Activated CD8-positive, alpha-beta T cell treated with anti-CD3 and anti-CD28 coated beads for 36 hours (primary cell): ENCODE measurements around the gene BICD1. TPM values are rescaled to one million over a fixed set of nuclear protein-coding genes. Genes with fewer than 3 reads are reported as not detected.

Experiments
- ATAC-seq: fragments of 200-7000 bp; cut with Tn5 transposase; one replicate; pipeline ENCODE4 v1.10.0; 2021; ENCODE audit warnings: mild to moderate bottlenecking, moderate library complexity
- CTCF ChIA-PET: fragments of 350-600 bp; sonication (Branson Sonifier 250); formaldehyde crosslinking; loops from one replicate; lab custom pipeline; 2021; ENCODE audit warnings: antibody characterized with exemption; lab: Charles Lee
- POLR2A ChIA-PET: fragments of 350-600 bp; sonication (Branson Sonifier 250); formaldehyde crosslinking; loops from one replicate; lab custom pipeline; 2021; ENCODE audit warnings: antibody characterized with exemption; lab: Charles Lee
- DNase-seq: peaks from one replicate; pipeline ENCODE4 v3.0.0-alpha.2; 2020
- H3K27ac Mint-ChIP-seq: one replicate; pipeline ENCODE4 v1.8.0; 2021; ENCODE audit warnings: mild to moderate bottlenecking, mixed read lengths
- H3K27me3 Mint-ChIP-seq: one replicate; pipeline ENCODE4 v1.8.0; 2021; ENCODE audit warnings: mixed read lengths
- H3K36me3 Mint-ChIP-seq: one replicate; pipeline ENCODE4 v1.8.0; 2021; ENCODE audit warnings: low read depth, mixed read lengths
- H3K4me1 Mint-ChIP-seq: one replicate; pipeline ENCODE4 v1.8.0; 2021; ENCODE audit warnings: low read depth, mixed read lengths
- H3K4me3 Mint-ChIP-seq: one replicate; pipeline ENCODE4 v1.8.0; 2021; ENCODE audit warnings: mild to moderate bottlenecking, moderate library complexity, mixed read lengths
- H3K9me3 Mint-ChIP-seq: one replicate; pipeline ENCODE4 v1.8.0; 2021; ENCODE audit warnings: mixed read lengths
- CTCF ChIP-seq: fragments of 200-600 bp; IDR thresholded peaks from one replicate; pipeline ENCODE4 v1.8.0; 2022; ENCODE audit warnings: antibody characterized with exemption, mild to moderate bottlenecking
- intact Hi-C: fragments of 100-400 bp; cut with micrococcal nuclease; formaldehyde crosslinking; loops from one replicate; pipeline ENCODE4 v1.10.0; 2022
- total RNA-seq, 2 experiments: library from RNA; stranded (reverse); gene quantifications; one replicate each; pipeline ENCODE4 v1.2.3, GENCODE V29; 2021

Gene BICD1
- total RNA-seq, 2 experiments from 2014 or later: 12.5 to 13.2 TPM

DNA sequence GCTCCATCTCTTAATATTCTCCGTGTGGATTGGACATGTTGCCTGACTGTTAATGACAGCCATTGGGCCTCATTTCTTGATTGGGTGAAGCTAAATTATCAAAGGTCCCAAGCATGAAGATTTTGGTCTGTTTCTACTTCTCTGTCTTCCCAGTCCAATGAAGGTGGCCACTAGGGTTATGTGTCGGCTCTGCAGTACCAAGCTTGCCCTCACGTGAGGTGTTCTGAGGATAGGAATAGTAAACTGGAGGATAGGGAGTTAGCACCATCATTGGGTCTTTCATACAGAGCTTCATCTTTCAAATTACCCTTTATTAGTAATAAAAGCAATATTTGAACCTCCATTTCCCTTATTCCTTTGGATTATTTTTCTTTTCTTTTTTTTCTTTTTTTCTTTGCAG is 21.9 kb upstream of the BICD1 start:
- TF ChIP-seq CTCF: no peak
- ChIA-PET POLR2A (no interaction called here), CTCF (interaction anchor here (1.2 kb wide), 1 partner anchor 24 kb away, joined by 4 read pairs; no protein-coding TSS in a partner anchor)
- no peak for DNase-seq
- no peak for ATAC-seq
- Mint-ChIP-seq H3K4me3 (no peak overlapping the region), H3K36me3 (no peaks in the 10 kb centered on the region), H3K27ac (no peak overlapping the region), H3K9me3 (no peaks in the 10 kb centered on the region), H3K4me1 (no peaks in the 10 kb centered on the region), H3K27me3 (no peaks in the 10 kb centered on the region)
- intact Hi-C loops: no loop called here

DNA sequence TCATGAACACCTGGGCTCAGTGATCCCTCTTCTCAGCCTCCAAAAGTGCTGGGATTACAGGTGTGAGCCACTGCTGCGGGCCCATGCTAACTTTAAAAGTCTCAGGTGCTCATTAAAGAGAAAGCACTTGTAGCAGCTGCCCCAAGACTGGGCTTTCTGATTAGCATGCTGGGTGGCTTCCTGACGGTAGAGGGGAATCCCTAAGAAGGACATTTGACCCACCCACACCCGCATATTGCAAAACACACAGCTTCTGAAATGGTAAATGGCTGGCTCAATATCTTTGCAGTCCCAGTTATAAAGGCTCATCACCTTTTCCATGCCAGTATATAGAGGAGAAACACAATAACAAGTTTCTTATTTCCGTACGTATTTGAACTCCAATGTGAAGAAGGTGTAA is 19.3 kb upstream of the BICD1 start:
- Mint-ChIP-seq H3K27ac (no peak overlapping the region), H3K4me1 (no peaks in the 10 kb centered on the region), H3K27me3 (no peaks in the 10 kb centered on the region), H3K9me3 (no peaks in the 10 kb centered on the region), H3K36me3 (no peaks in the 10 kb centered on the region), H3K4me3 (no peak overlapping the region)
- ATAC-seq (no peak), DNase-seq (no peak)
- no peak for TF ChIP-seq CTCF
- ChIA-PET CTCF (no interaction called here), POLR2A (no interaction called here)
- intact Hi-C loops: no loop called here

- Mint-ChIP-seq H3K9me3 (no peaks in the 10 kb centered on the region), H3K4me3 (no peak overlapping the region), H3K36me3 (no peaks in the 10 kb centered on the region), H3K4me1 (no peaks in the 10 kb centered on the region), H3K27ac (no peak overlapping the region), H3K27me3 (no peaks in the 10 kb centered on the region)
- no peak for TF ChIP-seq CTCF
- no peak for ATAC-seq
- intact Hi-C loops: no loop called here
- no peak for DNase-seq
- ChIA-PET POLR2A (no interaction called here), CTCF (no interaction called here)
Measured at GRCh38 chr12:32089156-32089555, 17.5 kb upstream of the BICD1 start.

DNA sequence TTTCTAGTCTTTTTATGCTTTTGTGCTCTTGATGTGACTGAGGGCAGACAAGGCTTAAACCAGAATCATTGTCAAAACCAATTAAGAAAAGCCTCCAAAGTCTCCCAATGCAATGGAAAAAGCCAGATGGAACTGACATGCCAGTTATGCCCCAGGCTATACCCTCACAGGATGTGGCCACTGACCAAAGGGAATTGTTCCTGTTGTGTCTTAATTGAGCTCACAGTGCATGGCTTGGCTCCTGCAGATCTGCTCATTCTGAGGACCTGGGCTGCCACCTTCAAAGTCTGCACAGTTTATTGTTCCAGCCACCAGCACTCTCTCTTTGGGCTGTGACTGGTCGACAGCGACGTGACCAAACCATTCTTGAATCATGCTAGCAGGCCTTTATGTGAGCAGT is 17.1 kb upstream of the BICD1 start:
- no peaks in the 10 kb centered on the region for H3K9me3 Mint-ChIP-seq
- no peak overlapping the region for H3K4me3 Mint-ChIP-seq
- no peak overlapping the region for H3K27ac Mint-ChIP-seq
- no peaks in the 10 kb centered on the region for H3K27me3 Mint-ChIP-seq
- intact Hi-C loops: no loop called here
- TF ChIP-seq CTCF: no peak
- CTCF ChIA-PET: no interaction called here
- POLR2A ChIA-PET: interaction anchor here (0.5 kb wide), 1 partner anchor 436 kb away, joined by 3 read pairs; no protein-coding TSS in a partner anchor
- H3K36me3 Mint-ChIP-seq: no peaks in the 10 kb centered on the region
- ATAC-seq (no peak), DNase-seq (no peak)
- H3K4me1 Mint-ChIP-seq: no peaks in the 10 kb centered on the region

DNA sequence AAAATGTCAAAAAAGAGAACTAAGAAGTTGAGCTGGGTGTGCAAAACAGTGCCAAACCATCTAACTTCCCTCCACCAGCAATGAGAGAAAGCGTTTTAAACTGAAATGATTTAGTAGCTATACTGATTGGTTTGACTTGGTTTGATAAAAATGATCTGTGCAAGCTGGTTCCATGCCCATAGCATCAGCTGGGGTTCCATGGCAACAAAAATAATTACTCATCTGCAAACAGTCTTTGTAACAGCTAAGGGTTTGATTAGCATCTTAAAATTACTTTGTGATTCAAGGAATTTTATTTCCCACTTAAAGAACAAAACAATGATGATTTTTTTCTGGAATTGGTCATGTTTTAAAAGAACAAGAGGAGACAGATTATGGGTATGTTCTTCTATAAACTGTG is 15.0 kb upstream of the BICD1 start:
- intact Hi-C loops: no loop called here
- Mint-ChIP-seq H3K9me3 (no peaks in the 10 kb centered on the region), H3K4me3 (no peak overlapping the region), H3K4me1 (no peaks in the 10 kb centered on the region), H3K27me3 (no peaks in the 10 kb centered on the region), H3K36me3 (no peaks in the 10 kb centered on the region), H3K27ac (no peak overlapping the region)
- no peak for TF ChIP-seq CTCF
- CTCF ChIA-PET: interaction anchor here (0.6 to 1.3 kb wide), 2 partner anchors 14 to 246 kb away, joined by 3 to 8 read pairs; partner anchors contain the start of gene BICD1
- POLR2A ChIA-PET: interaction anchor here (1.1 kb wide), 1 partner anchor 43 kb away, joined by 3 read pairs; no protein-coding TSS in a partner anchor
- no peak for DNase-seq
- no peak for ATAC-seq
